CD4-positive, CD25-positive, alpha-beta regulatory T cell (primary cell): ENCODE data around the gene COPA. TPM values are rescaled to one million over a fixed set of nuclear protein-coding genes. Genes with fewer than 3 reads are reported as not detected.
A peak's percentile ranks its signal among the peaks of the same experiment; 100 is the strongest.

Source experiments
- ATAC-seq, 2 donors: fragments of 150-1000 bp; cut with Tn5 transposase; one replicate each; pipeline ENCODE4 v1.10.0; 2021; ENCODE audit warnings: low read depth in 2 of 2, moderate number of reproducible peaks in 2 of 2, moderate library complexity in 1 of 2
- DNase-seq, 3 donors: peaks; one replicate each; pipeline versions ENCODE4 v3.0.0 to v3.0.0-alpha.2; 2012 to 2022; ENCODE audit warnings: mixed read lengths in 1 of 3
- H3K27ac ChIP-seq: one replicate; pipeline ENCODE4 v1.7.0; 2013; ENCODE audit warnings: mild to moderate bottlenecking, low read length; ENCODE audit not compliant: insufficient read depth, poor library complexity, severe bottlenecking
- H3K27me3 ChIP-seq: one replicate; pipeline ENCODE4 v1.7.0; 2013; ENCODE audit warnings: low read length; ENCODE audit not compliant: control insufficient read depth, insufficient read depth
- H3K36me3 ChIP-seq: one replicate; pipeline ENCODE4 v1.7.0; 2013; ENCODE audit warnings: mild to moderate bottlenecking, low read length, moderate library complexity; ENCODE audit not compliant: control insufficient read depth, insufficient read depth
- H3K4me1 ChIP-seq: 2 replicates; pipeline ENCODE4 v1.7.0; 2013; ENCODE audit warnings: mild to moderate bottlenecking, low read length; ENCODE audit not compliant: insufficient read depth, control insufficient read depth, poor library complexity, severe bottlenecking
- H3K4me3 ChIP-seq: one replicate; pipeline ENCODE4 v1.7.0; 2013; ENCODE audit warnings: low read depth, mild to moderate bottlenecking, low read length, moderate library complexity
- H3K9me3 ChIP-seq, 2 experiments: 1 replicate in 1 of 2; 2 replicates in 1 of 2; pipeline ENCODE4 v1.7.0; 2013; ENCODE audit warnings: low read length in 2 of 2, mild to moderate bottlenecking in 1 of 2, moderate library complexity in 1 of 2; ENCODE audit not compliant: control insufficient read depth in 2 of 2
- H3K27ac Mint-ChIP-seq, 3 donors: one replicate each; pipeline ENCODE4 v1.8.0; 2020 to 2022; ENCODE audit warnings: mild to moderate bottlenecking in 3 of 3, mixed read lengths in 3 of 3, moderate library complexity in 2 of 3
- H3K27me3 Mint-ChIP-seq: one replicate; pipeline ENCODE4 v1.8.0; 2022; ENCODE audit warnings: mild to moderate bottlenecking, mixed read lengths
- H3K36me3 Mint-ChIP-seq: one replicate; pipeline ENCODE4 v1.8.0; 2020; ENCODE audit warnings: mixed read lengths
- H3K4me1 Mint-ChIP-seq, 4 donors: one replicate each; pipeline ENCODE4 v1.8.0; 2020 to 2022; ENCODE audit warnings: mixed read lengths in 4 of 4, mild to moderate bottlenecking in 1 of 4
- H3K4me3 Mint-ChIP-seq, 4 donors: one replicate each; pipeline ENCODE4 v1.8.0; 2020 to 2022; ENCODE audit warnings: mild to moderate bottlenecking in 4 of 4, mixed read lengths in 4 of 4, moderate library complexity in 3 of 4
- H3K9me3 Mint-ChIP-seq, 7 donors: one replicate each; pipeline ENCODE4 v1.8.0; 2020 to 2022; ENCODE audit warnings: mixed read lengths in 7 of 7, mild to moderate bottlenecking in 3 of 7, moderate library complexity in 2 of 7
- polyA plus RNA-seq, 4 donors: library from polyadenylated mRNA; unstranded; fragments of 300-500 nt; fragmentation: Illumina TruSeq; gene quantifications; one replicate each; pipeline ENCODE4 v1.2.3, GENCODE V29; 2021
- total RNA-seq: library from RNA; stranded (reverse); gene quantifications from one replicate; pipeline ENCODE4 v1.2.3, GENCODE V29; 2022

The COPA gene
- total and polyA plus RNA-seq, 5 donors from 2014 or later: 121 to 150 (median 140) TPM

- Mint-ChIP-seq H3K27me3 (peaks cover 5% of the 10 kb centered on the region), H3K36me3 (no peaks in the 10 kb centered on the region), H3K27ac (no peak overlapping the region), H3K4me3 (no peak overlapping the region), H3K4me1 (peaks cover 4 to 13% (median 9%) of the 10 kb centered on the region in 4 donors), H3K9me3 (no peaks in the 10 kb centered on the region)
- Histone ChIP-seq H3K27ac (no peak overlapping the region), H3K27me3 (no peaks in the 10 kb centered on the region), H3K4me1 (peaks cover 10% of the 10 kb centered on the region), H3K36me3 (no peaks in the 10 kb centered on the region), H3K9me3 (no peaks in the 10 kb centered on the region), H3K4me3 (no peak overlapping the region)
- ATAC-seq (no peak), DNase-seq (no peak)
These were observed 31.5 kb upstream of the COPA start for GRCh38 chr1:160374306-160375110.

- Mint-ChIP-seq H3K27me3 (peaks cover 5% of the 10 kb centered on the region), H3K4me1 (peaks cover 4 to 13% (median 9%) of the 10 kb centered on the region in 4 donors), H3K9me3 (no peaks in the 10 kb centered on the region), H3K36me3 (no peaks in the 10 kb centered on the region), H3K27ac (peak overlapping the region in 1 of 3 donors; percentile 57), H3K4me3 (no peak overlapping the region)
- no peak overlapping the region for H3K27ac ChIP-seq
- no peaks in the 10 kb centered on the region for H3K36me3 ChIP-seq
- DNase-seq (no peak), ATAC-seq (no peak)
- peaks cover 10% of the 10 kb centered on the region for H3K4me1 ChIP-seq
- no peaks in the 10 kb centered on the region for H3K9me3 ChIP-seq
- H3K27me3 ChIP-seq: no peaks in the 10 kb centered on the region
- no peak overlapping the region for H3K4me3 ChIP-seq
These were observed 30.6 kb upstream of the COPA start for GRCh38 chr1:160373696-160374095.

- peaks cover 10% of the 10 kb centered on the region for H3K4me1 ChIP-seq
- no peak overlapping the region for H3K4me3 ChIP-seq
- no peaks in the 10 kb centered on the region for H3K27me3 ChIP-seq
- ATAC-seq: no peak
- Mint-ChIP-seq H3K27me3 (no peaks in the 10 kb centered on the region), H3K4me3 (no peak overlapping the region), H3K36me3 (no peaks in the 10 kb centered on the region), H3K9me3 (peaks cover 0 to 1% (median 0%) of the 10 kb centered on the region in 7 donors), H3K27ac (no peak overlapping the region), H3K4me1 (peaks cover 4 to 13% (median 9%) of the 10 kb centered on the region in 4 donors)
- DNase-seq: no peak
- H3K9me3 ChIP-seq: no peaks in the 10 kb centered on the region
- no peak overlapping the region for H3K27ac ChIP-seq
- H3K36me3 ChIP-seq: no peaks in the 10 kb centered on the region
These were observed 28.7 kb upstream of the COPA start for GRCh38 chr1:160371756-160372155.

- DNase-seq: no peak
- Mint-ChIP-seq H3K9me3 (peaks cover 0 to 1% (median 0%) of the 10 kb centered on the region in 7 donors), H3K27ac (no peak overlapping the region), H3K4me3 (no peak overlapping the region), H3K27me3 (no peaks in the 10 kb centered on the region), H3K4me1 (peaks cover 2 to 9% (median 6%) of the 10 kb centered on the region in 4 donors), H3K36me3 (no peaks in the 10 kb centered on the region)
- Histone ChIP-seq H3K4me1 (peaks cover 6% of the 10 kb centered on the region), H3K4me3 (no peak overlapping the region), H3K27ac (no peak overlapping the region), H3K36me3 (no peaks in the 10 kb centered on the region), H3K27me3 (no peaks in the 10 kb centered on the region), H3K9me3 (no peaks in the 10 kb centered on the region)
- ATAC-seq: no peak
These were observed 28.2 kb upstream of the COPA start for GRCh38 chr1:160371346-160371631.

DNA sequence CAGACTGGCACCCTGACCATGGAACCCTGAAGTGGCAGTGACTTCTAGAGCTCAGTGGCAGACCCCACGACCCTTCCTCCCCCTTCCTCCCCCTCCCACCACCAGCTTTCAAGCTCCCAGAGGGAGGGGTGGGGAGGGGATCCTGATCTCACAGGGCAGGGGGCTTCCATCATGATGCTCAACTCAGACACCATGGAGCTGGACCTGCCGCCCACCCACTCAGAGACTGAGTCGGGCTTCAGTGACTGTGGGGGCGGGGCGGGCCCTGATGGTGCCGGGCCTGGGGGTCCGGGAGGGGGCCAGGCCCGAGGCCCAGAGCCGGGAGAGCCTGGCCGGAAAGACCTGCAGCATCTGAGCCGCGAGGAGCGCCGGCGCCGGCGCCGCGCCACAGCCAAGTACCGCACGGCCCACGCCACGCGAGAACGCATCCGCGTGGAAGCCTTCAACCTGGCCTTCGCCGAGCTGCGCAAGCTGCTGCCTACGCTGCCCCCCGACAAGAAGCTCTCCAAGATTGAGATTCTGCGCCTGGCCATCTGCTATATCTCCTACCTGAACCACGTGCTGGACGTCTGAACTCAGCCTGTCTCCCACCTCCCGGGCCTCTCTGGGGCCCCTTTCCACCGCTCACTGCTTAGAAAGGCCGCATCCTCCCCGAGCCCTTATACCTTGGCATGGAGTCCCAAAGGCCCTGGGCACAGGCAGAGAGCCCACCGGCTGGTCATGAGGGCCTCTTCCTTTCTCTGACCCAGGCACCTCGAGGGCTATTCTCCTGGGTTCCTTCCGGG lies 27.7 kb upstream of the COPA start:
- no peak overlapping the region for H3K4me3 Mint-ChIP-seq
- peaks cover 1% of the 10 kb centered on the region for H3K4me1 ChIP-seq
- H3K9me3 Mint-ChIP-seq: peaks cover 0 to 1% (median 0%) of the 10 kb centered on the region in 7 donors
- no peak for DNase-seq
- H3K27me3 Mint-ChIP-seq: no peaks in the 10 kb centered on the region
- no peaks in the 10 kb centered on the region for H3K36me3 ChIP-seq
- no peak for ATAC-seq
- H3K9me3 ChIP-seq: no peaks in the 10 kb centered on the region
- H3K27ac Mint-ChIP-seq: no peak overlapping the region
- H3K4me3 ChIP-seq: no peak overlapping the region
- H3K27me3 ChIP-seq: no peaks in the 10 kb centered on the region
- H3K4me1 Mint-ChIP-seq: peaks cover 0 to 4% (median 3%) of the 10 kb centered on the region in 4 donors
- no peak overlapping the region for H3K27ac ChIP-seq
- no peaks in the 10 kb centered on the region for H3K36me3 Mint-ChIP-seq

DNA sequence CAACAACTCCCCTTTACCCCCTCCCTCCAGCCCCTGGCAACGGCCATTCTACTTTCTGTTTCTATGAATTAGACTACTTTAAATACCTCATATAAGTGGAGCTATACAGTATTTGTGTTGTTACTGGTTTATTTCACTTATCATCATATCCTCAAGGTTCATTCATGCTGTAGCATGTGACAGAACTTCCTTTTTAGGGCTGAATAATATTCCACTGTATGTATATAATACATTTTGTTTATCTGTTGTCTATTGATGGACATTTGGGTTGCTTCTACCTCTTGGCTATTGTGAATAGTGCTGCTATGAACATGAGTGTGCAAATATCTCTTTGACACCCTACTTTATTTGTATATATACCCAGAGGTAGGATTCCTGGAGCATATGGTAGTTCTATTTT lies 26.0 kb upstream of the COPA start:
- H3K4me1 ChIP-seq: no peaks in the 10 kb centered on the region
- Mint-ChIP-seq H3K4me3 (no peak overlapping the region), H3K36me3 (no peaks in the 10 kb centered on the region), H3K4me1 (peaks cover 0 to 4% (median 1%) of the 10 kb centered on the region in 4 donors), H3K27me3 (no peaks in the 10 kb centered on the region), H3K9me3 (peaks cover 0 to 1% (median 0%) of the 10 kb centered on the region in 7 donors), H3K27ac (no peak overlapping the region)
- no peak overlapping the region for H3K27ac ChIP-seq
- H3K36me3 ChIP-seq: no peaks in the 10 kb centered on the region
- DNase-seq (no peak), ATAC-seq (no peak)
- no peaks in the 10 kb centered on the region for H3K27me3 ChIP-seq
- H3K4me3 ChIP-seq: no peak overlapping the region
- H3K9me3 ChIP-seq: no peaks in the 10 kb centered on the region

GRCh38 chr1:160367934-160368923 lies 25.2 kb upstream of the COPA start:
- Mint-ChIP-seq H3K27ac (peak overlapping the region in 1 of 3 donors; percentile 63), H3K9me3 (peaks cover 0 to 1% (median 0%) of the 10 kb centered on the region in 7 donors)

More at GRCh38 chr1:160367934-160368923, 25.2 kb upstream of the COPA start:
- Mint-ChIP-seq H3K36me3 (no peaks in the 10 kb centered on the region), H3K4me3 (no peak overlapping the region), H3K27me3 (no peaks in the 10 kb centered on the region), H3K4me1 (peaks cover 0 to 2% (median 0%) of the 10 kb centered on the region in 4 donors)
- Histone ChIP-seq H3K9me3 (no peaks in the 10 kb centered on the region), H3K4me3 (no peak overlapping the region), H3K27me3 (no peaks in the 10 kb centered on the region), H3K36me3 (no peaks in the 10 kb centered on the region), H3K4me1 (no peaks in the 10 kb centered on the region), H3K27ac (no peak overlapping the region)
- no peak for DNase-seq
- ATAC-seq: no peak
